A549 (cell line): ENCODE measurements around the gene PRPF40A. TPM values are rescaled to one million over a fixed set of nuclear protein-coding genes. Genes with fewer than 3 reads are reported as not detected.

Experiments
- ATAC-seq, 2 experiments: fragments of 200-7000 bp in 1 of 2; fragments of >200 bp in 1 of 2; cut with Nextera tagmentation in 1 of 2; cut with Tn5 transposase in 1 of 2; 3 replicates each; pipeline versions ENCODE4 v1.8.0 to v1.9.1; 2018 to 2020; ENCODE audit warnings: mild to moderate bottlenecking in 1 of 2, moderate library complexity in 1 of 2
- CTCF ChIA-PET: fragments of 300-600 bp; sonication (Branson Sonifier 250); formaldehyde crosslinking; extraction: SDS; loops from one replicate; lab custom pipeline; 2021; ENCODE audit warnings: antibody characterized with exemption, inconsistent platforms; lab: Yijun Ruan, JAX
- POLR2A ChIA-PET: fragments of 350-600 bp; formaldehyde crosslinking; extraction: SDS; loops from one replicate; lab custom pipeline; 2021; ENCODE audit warnings: antibody characterized with exemption, inconsistent platforms; lab: Yijun Ruan, JAX
- DNase-seq, 2 experiments: peaks; one replicate each; pipeline versions ENCODE4 v3.0.0 to v3.0.0-alpha.2; 2011 to 2016; ENCODE audit warnings: low read depth in 1 of 2, low spot score in 1 of 2
- FAIRE-seq: peaks from 2 replicates; lab custom pipeline; 2011; peaks lifted over from hg19 to GRCh38; lab: Jason Lieb, UNC
- H3K27ac ChIP-seq, 2 experiments: fragments of >200 bp; sonication (Bioruptor Twin); formaldehyde crosslinking; 3 replicates each; pipeline ENCODE4 v1.5.1; 2016 to 2017
- H3K4me1 ChIP-seq: fragments of >200 bp; sonication (Bioruptor Twin); formaldehyde crosslinking; 3 replicates; pipeline ENCODE4 v1.6.1; 2016
- H3K4me2 ChIP-seq: fragments of >200 bp; sonication (Bioruptor Twin); formaldehyde crosslinking; 3 replicates; pipeline ENCODE4 v1.6.1; 2016
- H3K4me3 ChIP-seq: fragments of >200 bp; sonication (Bioruptor Twin); formaldehyde crosslinking; 3 replicates; pipeline ENCODE4 v1.5.1; 2016
- H3K9me3 ChIP-seq: fragments of >200 bp; sonication (Bioruptor Twin); formaldehyde crosslinking; 3 replicates; pipeline ENCODE4 v1.6.1; 2016
- CBX2 ChIP-seq: fragments of 200-600 bp; sonication (generic); IDR thresholded peaks from 2 replicates; pipeline ENCODE4 v1.6.1; 2016; ENCODE audit warnings: low read depth, mild to moderate bottlenecking, borderline replicate concordance
- CEBPB ChIP-seq, 2 experiments: fragments of >200 bp in 1 of 2; sonication (Bioruptor Twin) in 1 of 2; formaldehyde crosslinking in 1 of 2; IDR thresholded peaks; 2 replicates each; pipeline ENCODE4 v1.6.1; 2012 to 2016
- FOSB ChIP-seq: fragments of 250-450 bp; sonication (Bioruptor Pico); IDR thresholded peaks from 2 replicates; pipeline ENCODE4 v1.5.0; 2020; ENCODE audit warnings: mild to moderate bottlenecking, moderate library complexity
- HES2 ChIP-seq: fragments of >200 bp; sonication (Bioruptor Twin); formaldehyde crosslinking; IDR thresholded peaks from 2 replicates; pipeline ENCODE4 v1.6.1; 2016
- HMGXB4 ChIP-seq: fragments of 250-450 bp; sonication (Bioruptor Pico); IDR thresholded peaks from 2 replicates; pipeline ENCODE4 v1.5.0; 2021; ENCODE audit warnings: mild to moderate bottlenecking, moderate library complexity, borderline replicate concordance
- JUN ChIP-seq, 2 experiments: fragments of >200 bp; sonication (Bioruptor Twin); formaldehyde crosslinking; IDR thresholded peaks; 2 replicates in 1 of 2; 3 replicates in 1 of 2; pipeline ENCODE4 v1.6.1; 2016 to 2017
- JUNB ChIP-seq: fragments of >200 bp; sonication (Bioruptor Twin); formaldehyde crosslinking; IDR thresholded peaks from 2 replicates; pipeline ENCODE4 v1.6.1; 2016
- MAFK ChIP-seq: fragments of 450-650 bp; IDR thresholded peaks from 2 replicates; pipeline ENCODE4 v1.6.1; 2014; ENCODE audit not compliant: partially characterized antibody
- NPAS2 ChIP-seq: fragments of 250-450 bp; sonication (Bioruptor Pico); IDR thresholded peaks from 2 replicates; pipeline ENCODE4 v1.8.0; 2022; ENCODE audit warnings: mild to moderate bottlenecking, moderate library complexity, borderline replicate concordance
- PBX3 ChIP-seq: IDR thresholded peaks from 2 replicates; pipeline ENCODE4 v1.6.1; 2012
- PHF8 ChIP-seq: fragments of 200-600 bp; sonication (generic); IDR thresholded peaks from 2 replicates; pipeline ENCODE4 v1.6.1; 2016; ENCODE audit warnings: low read depth, mild to moderate bottlenecking, antibody characterized with exemption, moderate library complexity, borderline replicate concordance
- RCOR1 ChIP-seq: fragments of 150-350 bp; IDR thresholded peaks from 2 replicates; pipeline ENCODE4 v1.6.1; 2014; ENCODE audit warnings: antibody characterized with exemption, low read length, low read depth
- WGBS: methylation state at CpG from one replicate; pipeline ENCODE4 v1.1.6; 2017; ENCODE audit errors: missing lambda C conversion rate; 5-methylcytosine and 5-hydroxymethylcytosine counted together
- polyA plus RNA-seq, 4 experiments: library from polyadenylated mRNA; depleted of rRNA in 3 of 4; stranded (reverse); fragments of >200 nt; fragmentation: RNase III in 1 of 4; extraction: RNeasy Plus Mini Kit Qiagen cat#74134 plus additional on column Dnase treatment in 1 of 4; gene quantifications; 2 replicates in 3 of 4; 3 replicates in 1 of 4; pipeline ENCODE4 v1.2.3, GENCODE V29; 2011 to 2017

Gene PRPF40A
- polyA plus RNA-seq, 2 of the 4 experiments (the other 2 are of a cell fraction): 75.1 to 186 TPM

GRCh38 chr2:152647552-152647951 lies 69.7 kb downstream of the PRPF40A start (continued):
- TF ChIP-seq MAFK (no peak), PHF8 (no peak), HES2 (no peak), JUN (IDR thresholded peaks at IDR 0.05) (no peak)

GRCh38 chr2:152646775-152647174 lies 70.5 kb downstream of the PRPF40A start:
- no peak for FAIRE-seq
- ATAC-seq: peak; percentile 62 to 72
- CTCF ChIA-PET: interaction anchor here (1.1 to 6.3 kb wide), 4 partner anchors 13 to 471 kb away, joined by 3 to 63 read pairs (median 8); partner anchors contain the start of gene STAM2
- peak; percentile 4 to 36 for DNase-seq
- TF ChIP-seq CEBPB (IDR thresholded peaks at IDR 0.05) (no peak), MAFK (peak; percentile 66)
- TF ChIP-seq, all 56 proteins: peak for 1
- H3K27ac ChIP-seq: no peak overlapping the region
- H3K4me3 ChIP-seq: no peak overlapping the region
- H3K9me3 ChIP-seq: no peaks in the 10 kb centered on the region
- 79% methylated on average over 3 of the region's 3 CpGs for WGBS
- H3K4me1 ChIP-seq: peaks cover 15% of the 10 kb centered on the region; the same call in 2 of the 3 replicates
- POLR2A ChIA-PET: interaction anchor here (0.5 kb wide), 1 partner anchor 245 kb away, joined by 3 read pairs; no protein-coding TSS in a partner anchor
- no peak overlapping the region for H3K4me2 ChIP-seq

- Histone ChIP-seq H3K4me1 (peaks cover 15% of the 10 kb centered on the region; the same call in 2 of the 3 replicates), H3K27ac (no peak overlapping the region), H3K4me2 (no peak overlapping the region)
- POLR2A ChIA-PET: interaction anchor here (0.5 kb wide), 1 partner anchor 244 kb away, joined by 3 read pairs; no protein-coding TSS in a partner anchor
- CTCF ChIA-PET: interaction anchor here (0.7 to 6.3 kb wide), 4 partner anchors 12 to 471 kb away, joined by 3 to 63 read pairs (median 8); partner anchors contain the start of gene STAM2
- FAIRE-seq (no peak), ATAC-seq (peak; percentile 9 to 17; a peak in 1 of 6 replicates)
- TF ChIP-seq HMGXB4 (CRISPR knock-in tag): no peak
- no peak for TF ChIP-seq CBX2
- no peak for TF ChIP-seq JUNB
- no peak for TF ChIP-seq RCOR1
- no peak for TF ChIP-seq CEBPB (IDR thresholded peaks at IDR 0.05)
- TF ChIP-seq, all 56 proteins: peak for 0
- WGBS: 76% methylated on average over 4 of the region's 4 CpGs
- no peak overlapping the region for H3K4me3 ChIP-seq
- no peak for DNase-seq
- no peaks in the 10 kb centered on the region for H3K9me3 ChIP-seq
Measured at GRCh38 chr2:152646264-152646663, 71.0 kb downstream of the PRPF40A start.

- H3K4me1 ChIP-seq: peaks cover 15% of the 10 kb centered on the region; the same call in 2 of the 3 replicates
- 93% methylated on average over 6 of the region's 6 CpGs for WGBS
- no peak overlapping the region for H3K27ac ChIP-seq
- no peak for TF ChIP-seq MAFK
- no peak for TF ChIP-seq FOSB (CRISPR knock-in tag)
- TF ChIP-seq NPAS2: no peak
- TF ChIP-seq PBX3: no peak
- H3K9me3 ChIP-seq: no peaks in the 10 kb centered on the region
- DNase-seq: no peak
- FAIRE-seq: no peak
- ChIA-PET CTCF (interaction anchor here (1.8 to 6.3 kb wide), 3 partner anchors 10 to 469 kb away, joined by 4 to 63 read pairs (median 11); partner anchors contain the start of gene STAM2), POLR2A (no interaction called here)
- no peak overlapping the region for H3K4me3 ChIP-seq
- H3K4me2 ChIP-seq: no peak overlapping the region
- no peak for ATAC-seq
Measured at GRCh38 chr2:152644189-152644873, 72.9 kb downstream of the PRPF40A start.
